Measurements from ENCODE around the gene BORCS5.

GRCh38 chr12:12449533-12450025 lies 92.7 kb downstream of the BORCS5 start:
- no peak for TF ChIP-seq CTCF (IDR thresholded peaks at IDR 0.05)
- no peak for TF ChIP-seq POLR2A (IDR thresholded peaks at IDR 0.05)
